HCEC 1CT (cell line): ENCODE measurements around the gene TMEM209.
"Not testable (repeated sequence)": the region's sequence is repeated elsewhere in the genome, so short reads cannot be mapped to it uniquely, and the experiment has no call there.

Source experiments
- DNase-seq: peaks from one replicate; pipeline ENCODE4 v3.0.0-alpha.2; 2017

The TMEM209 gene

DNA sequence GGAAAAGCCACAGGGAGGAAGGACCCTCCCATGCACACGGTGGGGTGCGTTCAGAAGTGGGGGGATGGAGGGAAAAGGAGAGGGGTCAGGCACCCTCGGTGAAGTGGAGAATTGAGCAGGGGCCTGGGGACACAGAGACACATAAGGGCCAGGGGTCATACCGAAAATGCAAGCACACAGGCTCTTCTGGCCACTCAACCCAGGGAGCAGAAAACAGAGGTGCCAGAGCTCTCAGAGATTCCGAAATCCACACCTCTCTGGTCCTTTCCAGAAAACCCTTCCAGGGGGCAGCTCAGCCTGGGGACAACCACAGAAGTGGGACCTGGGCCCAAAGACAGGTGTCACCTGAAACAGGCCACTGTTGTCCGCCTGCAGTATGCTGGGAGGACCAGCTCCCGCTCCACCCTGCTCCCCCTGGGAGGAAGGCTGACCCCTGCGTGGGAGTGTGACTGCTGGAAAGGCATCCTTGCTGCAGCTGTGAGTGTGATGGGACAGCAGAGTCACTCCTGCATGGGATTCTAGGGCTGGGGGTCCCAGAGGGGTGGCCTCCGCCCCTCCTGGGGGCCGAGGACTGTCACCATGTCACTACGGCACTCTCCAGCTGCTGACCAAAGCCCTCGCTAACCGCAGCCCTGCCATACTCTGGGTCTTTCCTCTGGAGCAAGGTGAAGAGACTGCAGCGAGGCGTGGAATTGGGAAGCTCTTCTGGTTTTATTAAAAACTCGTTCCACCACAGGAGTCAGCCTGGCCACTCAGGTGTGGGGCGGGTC is 63.1 kb downstream of the TMEM209 start:
- DNase-seq: no peak

- peak; percentile 49 for DNase-seq
Measured at GRCh38 chr7:130141161-130141883, 63.9 kb downstream of the TMEM209 start.

DNA sequence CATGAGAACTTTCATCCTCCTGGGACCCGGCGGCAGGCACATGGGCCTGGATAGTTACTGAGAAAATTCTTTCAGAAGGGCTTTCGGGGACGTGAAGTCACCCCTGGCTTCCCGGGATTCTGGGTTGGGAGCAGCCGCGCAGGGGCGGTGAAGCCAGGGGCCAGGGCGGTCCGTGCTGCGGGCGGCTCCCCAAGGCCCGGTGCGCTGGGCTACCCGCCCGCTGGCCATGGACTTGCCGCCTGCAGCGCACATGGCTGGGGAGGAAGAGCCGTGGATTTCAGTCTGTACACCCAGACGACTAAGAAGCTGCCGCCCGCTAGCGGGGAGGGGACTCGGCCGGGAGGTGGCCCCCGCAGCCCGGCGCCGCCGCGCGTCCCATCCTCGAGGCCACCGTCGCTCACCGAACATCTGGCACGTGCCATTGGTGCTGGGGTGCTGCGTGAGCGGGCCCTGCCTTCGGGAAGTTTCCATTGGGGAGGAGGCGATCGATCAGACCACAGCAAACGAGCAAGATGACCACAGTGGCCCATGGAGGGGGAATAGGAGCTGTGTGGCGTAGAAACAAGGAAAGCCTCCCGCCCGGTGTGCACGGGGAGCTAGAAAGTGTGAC is 64.5 kb downstream of the TMEM209 start:
- no peak for DNase-seq

- DNase-seq: no peak
Measured at GRCh38 chr7:130139193-130139960, 65.8 kb downstream of the TMEM209 start.

DNA sequence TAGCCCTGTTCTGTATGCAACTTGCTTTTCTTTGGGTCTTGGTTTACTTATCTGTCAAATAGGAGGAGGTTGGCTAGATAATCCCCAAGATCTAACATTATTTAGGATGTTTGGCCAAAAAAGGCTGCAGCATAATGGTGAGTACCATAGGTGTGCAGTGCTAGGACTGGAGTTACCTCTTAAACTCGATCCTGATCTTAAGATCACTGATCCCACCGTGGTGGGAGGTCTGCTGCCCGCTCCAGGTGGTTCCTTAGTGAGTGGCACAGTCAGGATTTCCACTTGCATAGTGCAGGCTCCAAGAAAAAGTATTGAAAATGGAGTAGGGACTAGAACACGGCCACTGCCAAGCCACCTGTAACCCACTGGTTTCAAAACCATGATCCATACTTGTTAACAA is 68.0 kb downstream of the TMEM209 start:
- DNase-seq: no peak

DNA sequence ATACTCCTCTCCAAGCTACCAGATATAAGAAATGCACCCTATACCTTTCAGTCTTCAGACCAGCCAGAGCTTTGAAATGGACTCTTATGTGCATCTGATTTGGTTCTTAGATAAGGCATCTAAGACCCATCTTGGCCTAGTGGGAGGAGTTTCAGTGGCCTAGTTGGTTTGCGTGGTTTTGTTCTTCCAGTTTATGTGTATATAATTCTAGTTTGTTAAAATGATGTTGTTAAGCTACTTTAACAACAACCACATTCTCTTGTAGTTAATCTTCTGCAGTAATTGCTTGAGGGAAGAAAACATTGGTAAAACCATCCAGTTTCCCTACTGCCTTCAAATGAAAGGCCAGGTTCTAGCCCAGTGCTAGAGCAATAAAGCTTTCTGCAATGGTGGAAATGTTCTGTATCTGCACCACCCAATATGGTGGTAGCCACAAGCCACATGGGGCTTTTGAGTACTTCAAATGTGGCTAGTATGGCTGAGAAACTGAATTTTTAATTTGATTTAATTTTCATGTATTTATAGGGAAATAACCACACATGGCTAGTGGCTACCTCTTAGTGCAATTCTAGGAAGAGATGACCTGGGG is 68.5 kb downstream of the TMEM209 start:
- DNase-seq: no peak

GRCh38 chr7:130135208-130136205 is 69.7 kb downstream of the TMEM209 start:
- DNase-seq: no peak

- no peak for DNase-seq
Measured at GRCh38 chr7:130134726-130135125, 70.5 kb downstream of the TMEM209 start.

GRCh38 chr7:130134106-130134636 is 71.0 kb downstream of the TMEM209 start:
- no peak for DNase-seq

DNA sequence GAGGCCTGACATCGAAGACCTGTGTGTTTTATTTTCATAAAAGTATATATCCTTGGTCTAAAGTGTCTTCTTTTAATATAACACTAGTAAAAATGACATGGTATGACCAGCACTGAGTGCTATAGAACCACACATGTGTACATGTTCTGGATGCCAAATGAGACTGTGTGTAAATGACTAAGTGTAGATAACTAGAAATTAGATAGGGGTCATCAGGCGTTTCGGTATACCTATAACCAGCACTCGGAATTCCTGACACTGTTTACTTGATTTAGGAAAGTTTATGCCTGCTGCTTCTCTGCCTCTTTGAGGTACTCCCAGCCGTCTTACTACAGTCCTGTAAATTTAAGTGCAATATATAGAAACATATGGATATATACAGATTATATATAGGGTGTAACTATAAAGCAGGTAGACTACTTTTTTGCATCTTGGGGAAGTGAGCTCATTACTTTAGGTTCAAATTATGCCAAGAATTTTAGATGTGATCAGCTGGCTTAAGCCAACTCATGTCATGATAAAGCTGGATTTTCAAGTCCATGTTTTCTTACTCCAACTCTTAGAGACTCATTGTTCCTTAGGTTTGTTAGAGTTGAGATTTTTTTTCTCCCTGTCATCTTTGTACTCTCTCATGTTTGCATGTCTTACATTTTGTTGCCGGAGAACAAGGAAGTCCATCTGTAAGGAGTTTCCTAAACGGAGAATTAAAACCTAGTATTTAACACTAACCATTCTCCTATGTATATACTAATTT is 72.0 kb downstream of the TMEM209 start:
- no peak for DNase-seq

DNA sequence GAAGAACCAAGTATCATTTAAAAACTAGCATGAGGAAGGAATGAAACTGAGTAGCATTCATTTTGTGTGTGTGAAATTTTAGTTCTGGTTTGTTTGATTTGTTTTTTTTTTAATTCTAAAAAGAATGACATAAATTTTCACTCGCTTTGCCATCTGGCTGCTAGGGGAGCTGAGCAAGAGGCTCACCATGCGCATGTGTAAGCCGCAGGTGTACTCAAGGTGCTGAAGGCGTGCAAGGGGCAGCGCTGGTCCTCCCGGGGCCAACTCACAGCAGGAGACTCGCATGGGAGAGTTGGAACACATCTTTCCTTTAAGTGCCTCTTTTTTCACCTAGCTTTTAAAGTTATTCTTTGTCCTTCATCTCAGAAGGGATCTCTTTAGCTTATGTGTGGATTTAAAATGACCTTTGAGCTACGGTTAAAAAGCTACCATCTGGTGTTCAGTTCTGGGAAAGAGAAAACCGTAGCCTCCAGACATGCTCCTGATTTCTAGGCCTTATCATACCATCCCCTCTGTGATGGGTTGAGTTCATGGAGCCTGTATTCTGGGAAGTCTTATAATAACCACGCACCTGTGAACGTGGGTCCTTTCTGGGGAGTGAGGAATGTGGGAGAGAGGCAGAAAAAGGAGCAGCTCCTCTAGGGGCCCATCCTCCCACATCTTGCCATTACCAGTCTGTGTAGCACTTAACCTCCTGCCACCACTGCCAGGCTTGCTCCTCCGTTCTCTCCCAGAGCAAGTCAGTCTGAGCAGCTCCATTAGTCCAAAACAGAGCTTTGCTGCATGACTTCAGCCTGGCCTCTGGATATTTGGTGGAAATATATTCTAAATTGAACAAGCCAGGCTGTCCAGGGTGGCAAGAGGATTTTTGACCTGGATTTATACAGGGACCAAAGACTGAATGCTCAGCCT is 73.0 kb downstream of the TMEM209 start:
- DNase-seq: no peak

DNA sequence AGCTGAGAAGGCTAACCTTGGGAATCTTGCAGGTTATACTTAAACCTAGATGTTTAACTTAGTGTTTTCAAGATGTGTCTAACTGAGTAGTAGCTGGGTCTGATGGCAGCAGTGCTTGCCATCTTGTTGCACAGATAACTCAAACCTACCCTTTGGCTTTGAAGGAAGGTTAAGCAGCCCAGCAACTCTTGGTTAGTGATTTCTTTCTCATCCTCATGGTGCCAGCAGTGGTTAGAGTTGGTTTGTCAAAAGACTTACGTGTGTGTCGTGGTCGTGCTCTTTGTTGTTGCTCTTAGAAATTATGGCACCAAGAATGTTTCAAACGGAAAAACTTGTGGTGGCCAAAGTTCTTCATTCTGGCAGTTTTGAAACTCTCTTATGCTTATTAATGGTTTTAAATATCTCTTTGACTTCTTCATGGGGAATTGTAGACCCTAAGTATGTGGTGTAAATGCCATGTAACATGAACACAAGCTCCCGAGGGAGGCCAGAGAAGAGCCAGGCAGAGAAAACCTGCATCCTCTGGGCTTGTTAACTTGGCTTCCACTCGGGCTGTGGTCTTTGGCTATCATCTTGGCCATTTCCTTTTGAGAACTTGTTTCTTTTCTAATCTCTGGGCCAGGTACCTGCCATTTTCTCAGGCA is 73.9 kb downstream of the TMEM209 start:
- no peak for DNase-seq

DNA sequence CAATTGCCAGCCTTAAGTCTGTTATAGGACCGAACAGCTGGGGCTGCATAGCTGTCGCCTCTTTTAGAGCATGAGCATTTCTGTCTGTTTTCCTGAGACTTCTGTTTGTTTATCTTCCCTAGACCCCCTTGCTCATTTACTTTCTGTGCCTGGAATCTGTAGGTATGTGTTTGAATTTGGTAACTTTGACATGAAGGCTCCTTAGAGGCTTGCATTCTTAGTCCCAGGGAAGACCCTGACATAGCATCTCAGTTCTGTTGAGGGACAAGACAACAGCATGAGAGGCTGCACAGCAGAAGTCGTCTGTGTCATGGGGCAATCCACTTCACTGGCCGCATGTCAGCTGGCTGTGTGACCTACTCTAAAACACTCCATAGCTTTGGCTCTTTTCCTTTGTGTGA is 76.2 kb downstream of the TMEM209 start:
- DNase-seq: no peak

GRCh38 chr7:130127821-130128317 is 77.3 kb downstream of the TMEM209 start:
- no peak for DNase-seq

GRCh38 chr7:130127404-130127803 is 77.8 kb downstream of the TMEM209 start:
- no peak for DNase-seq

DNA sequence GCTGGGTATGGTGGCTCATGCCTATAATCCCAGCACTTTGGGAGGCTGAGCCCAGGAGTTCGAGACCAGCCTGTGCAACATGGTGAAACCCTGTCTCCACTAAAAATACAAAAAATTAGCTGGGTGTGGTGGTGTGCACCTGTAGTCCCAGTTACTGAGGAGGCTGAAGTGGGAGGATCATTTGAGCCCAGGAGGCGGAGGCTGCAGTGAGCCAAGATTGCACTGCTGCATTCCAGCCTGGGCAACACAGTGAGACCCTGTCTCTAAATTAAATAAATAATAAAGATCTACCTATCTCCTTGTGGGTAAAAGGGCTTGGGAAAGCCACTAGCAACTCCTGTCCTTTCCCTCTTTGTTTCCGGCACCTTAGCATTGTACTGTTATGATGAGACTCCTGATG is 78.4 kb downstream of the TMEM209 start:
- DNase-seq: not testable (repeated sequence)

DNA sequence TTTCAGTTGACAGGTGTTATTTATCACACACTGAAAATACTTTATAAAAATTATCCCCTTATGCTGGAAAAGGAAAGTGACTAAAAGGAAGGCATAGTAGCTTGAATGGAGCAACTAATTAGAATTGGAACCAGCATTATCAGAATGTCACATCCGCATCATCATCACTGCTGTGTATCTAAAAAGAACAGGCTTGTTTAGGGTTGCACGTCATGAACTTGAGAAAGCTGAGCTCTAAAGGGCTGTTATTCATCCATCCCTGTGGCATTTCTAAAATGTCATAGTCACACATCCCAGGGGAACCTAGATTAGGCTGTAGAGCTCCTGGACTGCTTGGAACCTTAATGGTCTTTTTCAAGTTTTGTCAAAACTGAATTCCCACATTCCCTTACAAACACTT is 80.5 kb downstream of the TMEM209 start:
- DNase-seq: no peak

DNA sequence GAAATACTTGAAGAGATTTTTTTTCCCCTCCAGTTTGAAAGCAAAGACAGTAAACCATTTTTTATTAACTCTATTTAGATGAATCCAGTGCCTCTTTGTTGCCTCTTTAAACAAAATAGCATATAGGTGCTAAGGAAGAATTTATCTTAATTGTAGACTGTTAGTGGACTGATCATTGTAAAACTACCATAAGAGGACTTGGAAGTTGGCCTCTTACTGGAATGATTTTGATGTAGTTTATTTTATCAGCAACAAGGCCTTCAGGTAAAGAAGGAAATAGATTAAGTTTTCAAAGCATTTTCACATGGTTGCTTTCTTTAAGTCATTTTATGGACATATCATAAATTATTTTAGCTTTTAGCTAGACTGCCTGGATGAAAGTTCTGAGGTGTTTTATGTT is 81.7 kb downstream of the TMEM209 start:
- no peak for DNase-seq

- no peak for DNase-seq
Measured at GRCh38 chr7:130118801-130119200, 86.4 kb downstream of the TMEM209 start.
